GM19467 (cell line): ENCODE results near the gene ZSCAN10.
"Not testable (repeated sequence)": the region's sequence is repeated elsewhere in the genome, so short reads cannot be mapped to it uniquely, and the experiment has no call there.

ENCODE experiments used
- ATAC-seq: cut with Tn5 transposase; IDR thresholded peaks from one replicate; pipeline ENCODE4 v1.9.1; 2021; ENCODE audit warnings: mild to moderate bottlenecking, moderate library complexity; ENCODE audit not compliant: unreplicated experiment

ZSCAN10 gene

DNA sequence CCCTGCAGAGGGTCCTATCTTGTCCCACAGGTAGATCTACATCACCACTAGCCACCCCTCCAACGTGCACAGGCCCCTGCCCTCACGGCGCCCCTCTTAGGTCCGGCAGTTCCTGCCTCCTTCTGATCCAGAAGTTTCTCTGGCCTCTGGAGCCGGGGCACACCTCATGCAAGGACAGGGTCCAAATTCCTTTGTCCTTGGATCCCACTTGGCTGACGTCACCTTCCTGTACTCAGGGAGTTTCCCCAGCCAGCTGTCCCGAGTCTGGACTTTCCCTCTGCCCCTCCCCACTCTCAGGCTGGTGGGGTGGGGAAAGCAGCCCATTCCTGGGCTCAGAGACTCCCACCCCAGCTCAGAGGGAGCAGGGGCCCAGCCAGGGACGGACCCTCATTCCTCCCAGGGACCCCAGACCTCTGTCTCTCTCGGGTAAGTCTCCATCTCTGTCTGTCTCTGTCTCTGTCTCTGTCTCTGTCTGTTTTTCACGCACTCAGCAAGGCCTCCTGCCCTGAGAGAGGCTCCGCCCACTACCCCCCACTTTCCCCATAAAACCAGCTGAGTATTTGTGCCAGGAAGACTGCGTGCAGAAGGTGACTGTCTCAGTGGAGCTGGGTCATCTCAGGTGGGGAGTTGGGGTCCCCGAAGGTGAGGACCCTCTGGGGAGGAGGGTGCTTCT, 33.9 kb downstream of the ZSCAN10 start, which contains the start of gene IL32:
Gene IL32 (plus strand): TSS at position 572 of the 673 bp plus-strand sequence. CDS start 172 bp downstream, outside the sequence.
- no peak for ATAC-seq

DNA sequence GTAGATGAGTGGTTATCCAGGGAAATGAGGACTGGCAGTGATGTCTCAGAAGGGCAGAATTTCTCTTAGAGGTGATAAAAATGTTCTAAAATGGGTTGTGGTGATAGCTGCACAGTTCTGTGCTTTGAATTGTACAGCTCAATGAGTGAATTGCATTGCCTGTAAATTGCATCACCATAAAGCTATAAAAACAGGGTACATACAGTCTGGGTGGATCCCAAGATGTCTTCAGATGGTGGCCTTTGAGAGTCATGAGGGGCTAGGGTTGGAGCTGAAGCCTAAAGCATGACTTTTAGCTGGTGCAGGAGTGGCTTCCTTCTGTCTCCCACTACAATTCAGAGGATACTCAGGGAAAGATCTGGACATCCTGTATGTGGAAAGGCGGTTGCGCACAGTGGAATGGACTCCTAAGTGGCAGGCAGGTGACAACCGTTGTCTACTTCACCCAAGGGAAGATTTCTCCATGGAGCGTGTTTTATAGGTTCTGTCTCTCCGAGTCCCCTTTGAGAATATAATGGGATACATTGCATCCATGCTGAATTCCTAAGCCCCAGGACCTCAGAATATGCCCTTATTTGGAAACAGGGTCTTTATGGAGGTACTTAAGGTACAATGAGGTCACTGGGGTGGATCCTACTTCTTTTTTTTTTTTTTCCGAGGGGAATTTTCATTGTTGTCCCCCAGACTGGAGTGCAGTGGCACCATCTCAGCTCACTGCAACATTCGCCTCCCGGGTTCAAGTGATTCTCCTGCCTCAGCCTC, 35.3 kb downstream of the ZSCAN10 start:
- ATAC-seq = no peak

DNA sequence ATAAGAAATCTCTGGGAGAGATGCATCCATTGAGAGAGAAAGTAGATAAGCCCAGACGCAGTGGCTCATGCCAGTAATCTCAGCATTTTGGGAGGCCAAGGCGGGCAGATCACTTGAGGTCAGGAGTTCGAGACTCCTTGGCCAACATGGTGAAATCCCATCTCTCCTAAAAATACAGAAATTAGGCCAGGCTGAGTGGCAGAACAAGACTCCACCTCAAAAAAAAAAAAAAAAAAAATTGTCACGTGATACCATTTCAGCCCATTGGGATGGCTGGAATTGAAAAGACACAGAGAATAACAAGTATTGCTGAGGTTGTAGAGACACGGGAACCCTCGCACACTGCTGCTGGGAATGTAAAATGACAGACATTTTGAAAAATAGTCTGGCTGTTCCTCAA, 36.5 kb downstream of the ZSCAN10 start:
- no peak for ATAC-seq

- no peak for ATAC-seq
Measured at GRCh38 chr16:3060339-3061127, 38.6 kb downstream of the ZSCAN10 start.

DNA sequence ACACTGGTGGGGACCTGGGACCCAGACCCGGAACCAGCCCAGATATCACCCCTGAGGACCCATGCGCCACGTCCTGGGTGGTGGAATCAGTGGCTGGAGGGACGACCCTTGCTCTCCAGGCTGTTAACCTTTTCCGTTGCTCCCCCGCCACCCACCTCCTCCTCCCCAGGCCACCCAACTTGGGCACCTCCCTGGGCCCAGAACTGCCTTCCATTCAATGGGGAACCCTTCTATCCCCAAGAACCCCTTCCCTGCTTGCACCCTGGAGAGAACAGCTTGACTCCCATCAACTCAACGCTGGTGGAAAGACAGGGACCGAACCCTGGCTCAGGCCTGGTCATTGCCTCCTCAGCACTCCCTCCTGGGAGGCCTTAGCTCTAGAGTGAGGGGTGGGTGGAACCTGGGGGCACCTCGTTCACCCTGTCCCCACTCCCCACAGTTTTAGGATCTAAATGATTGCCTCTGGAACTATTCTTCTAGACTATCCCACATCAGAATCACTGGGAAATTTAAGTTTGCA, 39.3 kb downstream of the ZSCAN10 start:
- ATAC-seq = peak; percentile 3

DNA sequence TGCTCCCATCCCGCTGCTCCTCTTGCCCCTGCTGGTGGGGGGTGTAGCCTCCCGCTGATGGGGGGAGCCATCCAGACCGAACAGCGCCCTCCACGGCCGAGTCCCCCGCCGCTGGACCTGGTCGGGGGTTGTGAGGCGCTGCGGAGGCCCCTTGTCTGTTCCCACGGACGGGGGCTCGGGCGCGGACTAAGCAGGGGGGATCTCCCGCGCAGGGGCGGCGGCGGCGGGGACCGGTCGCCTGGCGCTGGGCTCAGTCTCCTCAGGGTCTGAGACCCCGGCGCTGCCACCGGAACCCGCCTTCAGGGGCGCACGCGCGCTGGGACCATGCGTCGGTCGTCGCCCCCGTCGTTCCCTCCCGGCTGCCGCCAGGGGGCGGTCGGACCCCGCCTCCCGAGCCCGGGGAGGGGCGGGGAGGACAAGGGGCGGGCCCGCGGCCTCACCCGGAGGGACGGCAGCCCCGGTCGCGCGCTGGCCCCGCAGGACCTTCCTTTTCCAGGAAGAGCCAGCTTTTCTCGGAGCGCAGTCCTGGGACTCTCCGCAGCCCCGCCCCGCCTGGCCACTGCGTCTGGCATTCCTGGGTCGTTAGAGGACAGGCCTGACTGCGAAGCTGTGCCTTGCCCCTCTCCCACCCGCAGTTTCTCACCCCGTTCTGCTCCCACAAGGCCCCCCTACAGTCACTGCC, 39.9 kb downstream of the ZSCAN10 start:
- ATAC-seq = peak; percentile 68

GRCh38 chr16:3058139-3059030, 40.7 kb downstream of the ZSCAN10 start:
- ATAC-seq = no peak

DNA sequence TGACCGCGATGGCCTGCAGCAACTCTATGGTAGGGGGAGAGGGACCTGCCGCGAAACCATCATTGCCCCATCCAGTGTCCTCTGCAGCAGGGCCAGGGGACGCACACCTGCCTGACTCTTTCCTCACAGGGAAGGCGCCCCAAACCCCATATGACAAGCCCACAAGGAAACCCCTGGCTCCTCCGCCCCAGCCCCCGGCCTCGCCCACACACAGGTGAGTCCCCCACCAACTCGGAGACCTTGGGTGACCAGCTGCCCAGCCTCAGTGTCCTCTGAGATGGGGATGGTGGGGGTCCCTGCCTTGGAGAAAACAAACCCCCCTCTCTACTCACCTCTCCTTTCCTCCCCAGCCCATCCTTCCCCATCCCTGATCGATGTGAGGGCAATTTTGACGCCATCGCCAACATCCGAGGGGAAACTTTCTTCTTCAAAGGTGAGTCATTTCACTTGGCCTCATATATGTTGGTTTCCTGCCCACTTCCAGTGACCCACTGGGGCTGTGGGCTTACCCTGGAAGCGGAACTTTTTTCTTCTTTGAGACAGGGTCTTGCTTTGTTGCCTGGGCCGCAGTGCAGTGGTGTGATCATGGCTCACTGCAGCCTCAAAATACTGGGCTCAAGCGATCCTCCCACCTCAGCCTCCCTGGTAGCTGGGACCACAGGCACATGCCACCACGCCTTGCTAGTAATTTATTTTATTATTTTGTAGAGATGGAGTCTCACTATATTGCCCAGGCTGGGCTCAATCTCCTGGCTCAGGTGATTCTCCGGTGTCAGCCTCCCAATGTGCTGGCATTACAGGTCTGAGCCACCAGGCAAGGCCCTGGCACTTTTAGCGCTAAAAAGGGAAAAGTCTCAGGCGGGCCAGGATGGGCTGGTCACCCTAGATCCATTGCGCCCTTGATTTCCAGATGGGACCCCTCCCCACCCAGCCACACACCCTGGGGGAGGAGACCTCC, 41.6 kb downstream of the ZSCAN10 start:
- ATAC-seq = no peak

- ATAC-seq = no peak
Measured at GRCh38 chr16:3056336-3057180, 42.5 kb downstream of the ZSCAN10 start.

- ATAC-seq = not testable (repeated sequence)
Measured at GRCh38 chr16:3055734-3056115, 43.4 kb downstream of the ZSCAN10 start.

- no peak for ATAC-seq
Measured at GRCh38 chr16:3054965-3055733, 43.9 kb downstream of the ZSCAN10 start.

GRCh38 chr16:3053330-3053710, 45.8 kb downstream of the ZSCAN10 start:
- not testable (repeated sequence) for ATAC-seq

GRCh38 chr16:3052571-3053329, 46.3 kb downstream of the ZSCAN10 start:
- not testable (repeated sequence) for ATAC-seq

GRCh38 chr16:3051494-3051893, 47.6 kb downstream of the ZSCAN10 start:
- ATAC-seq = no peak

DNA sequence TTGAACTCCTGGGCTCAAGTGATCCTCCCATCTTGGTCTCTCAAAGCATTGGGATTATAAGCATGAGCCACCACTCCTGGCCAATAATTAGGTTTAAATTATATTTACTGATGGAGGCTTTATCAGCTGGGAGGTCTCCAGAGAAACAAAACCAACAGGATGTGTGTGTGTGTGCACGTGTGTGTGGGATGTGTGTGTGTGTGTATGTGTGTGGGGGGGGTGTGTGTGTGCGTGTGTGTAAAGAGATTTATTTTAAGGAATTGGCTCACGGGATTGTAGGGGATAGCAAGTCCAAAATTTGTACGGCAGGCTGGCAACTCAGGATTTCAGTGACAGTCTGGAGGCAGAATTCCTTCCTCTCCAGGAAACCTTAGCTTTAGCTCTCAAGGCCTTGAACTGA, 48.1 kb downstream of the ZSCAN10 start:
- no peak for ATAC-seq

DNA sequence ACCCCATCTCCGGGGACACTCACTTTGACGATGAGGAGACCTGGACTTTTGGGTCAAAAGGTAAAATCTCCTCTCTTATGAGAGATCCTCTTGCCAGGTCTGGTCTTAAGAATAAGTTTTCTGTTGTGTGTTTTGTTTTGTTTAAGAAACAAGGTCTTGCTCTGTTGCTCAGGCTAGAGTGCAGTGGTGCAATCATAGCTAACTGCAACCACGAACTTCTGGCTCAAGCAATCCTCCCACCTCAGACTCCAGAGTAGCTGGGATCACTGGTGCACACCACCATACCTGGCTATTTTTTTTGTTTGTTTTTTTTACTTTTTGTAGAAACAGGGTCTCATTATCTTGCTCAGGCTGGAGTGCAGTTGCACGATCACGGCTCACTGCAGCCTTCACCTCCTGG, 48.6 kb downstream of the ZSCAN10 start:
- ATAC-seq = no peak
